Subcutaneous adipose tissue (tissue), 4 donors: ENCODE data around the gene PITPNB. TPM values are rescaled to one million over a fixed set of nuclear protein-coding genes. Genes with fewer than 3 reads are reported as not detected.

Source experiments
- total RNA-seq, 4 donors: library from RNA; depleted of rRNA; stranded (reverse); fragments of >200 nt; gene quantifications; one replicate each; pipeline ENCODE4 v1.1.0, GENCODE V29; 2016
- TF ChIP-seq, protein P1 (sequence below): fragments of 450-650 bp; IDR thresholded peaks from one replicate; pipeline ENCODE4 v1.5.1; 2016; ENCODE audit warnings: low read depth, mild to moderate bottlenecking, control low read depth, antibody characterized with exemption, moderate library complexity

Gene PITPNB
- total RNA-seq, 4 donors from 2014 or later: 43.5 to 89.3 (median 46.5) TPM

DNA sequence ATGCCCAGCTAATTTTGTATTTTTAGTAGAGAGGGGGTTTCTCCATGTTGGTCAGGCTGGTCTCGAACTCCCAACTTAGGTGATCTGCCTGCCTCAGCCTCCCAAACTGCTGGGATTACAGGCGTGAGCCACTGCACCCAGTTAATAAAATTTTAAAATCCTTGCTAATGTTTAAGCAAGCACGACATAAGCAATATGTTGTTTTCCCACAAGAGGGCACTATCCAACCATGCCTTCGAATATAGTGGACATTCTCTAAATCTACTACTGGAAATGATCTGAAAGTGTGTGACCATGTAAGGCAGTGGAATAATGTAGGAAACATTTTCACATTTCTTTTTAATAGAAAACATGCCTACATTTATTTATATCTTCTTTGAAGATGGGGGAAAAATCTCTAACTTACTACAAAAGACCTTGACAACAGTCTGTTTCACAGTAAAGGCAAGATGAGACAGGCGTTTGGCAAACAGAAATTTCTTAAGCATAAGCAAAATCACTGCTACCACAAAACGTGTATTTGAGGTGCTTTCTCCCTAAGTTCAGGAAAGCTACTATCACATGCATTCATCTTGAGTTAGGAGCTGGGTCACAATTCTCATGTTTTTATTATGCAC lies 38.2 kb downstream of the PITPNB start:
- TF ChIP-seq, protein P1, sequence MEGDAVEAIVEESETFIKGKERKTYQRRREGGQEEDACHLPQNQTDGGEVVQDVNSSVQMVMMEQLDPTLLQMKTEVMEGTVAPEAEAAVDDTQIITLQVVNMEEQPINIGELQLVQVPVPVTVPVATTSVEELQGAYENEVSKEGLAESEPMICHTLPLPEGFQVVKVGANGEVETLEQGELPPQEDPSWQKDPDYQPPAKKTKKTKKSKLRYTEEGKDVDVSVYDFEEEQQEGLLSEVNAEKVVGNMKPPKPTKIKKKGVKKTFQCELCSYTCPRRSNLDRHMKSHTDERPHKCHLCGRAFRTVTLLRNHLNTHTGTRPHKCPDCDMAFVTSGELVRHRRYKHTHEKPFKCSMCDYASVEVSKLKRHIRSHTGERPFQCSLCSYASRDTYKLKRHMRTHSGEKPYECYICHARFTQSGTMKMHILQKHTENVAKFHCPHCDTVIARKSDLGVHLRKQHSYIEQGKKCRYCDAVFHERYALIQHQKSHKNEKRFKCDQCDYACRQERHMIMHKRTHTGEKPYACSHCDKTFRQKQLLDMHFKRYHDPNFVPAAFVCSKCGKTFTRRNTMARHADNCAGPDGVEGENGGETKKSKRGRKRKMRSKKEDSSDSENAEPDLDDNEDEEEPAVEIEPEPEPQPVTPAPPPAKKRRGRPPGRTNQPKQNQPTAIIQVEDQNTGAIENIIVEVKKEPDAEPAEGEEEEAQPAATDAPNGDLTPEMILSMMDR: no peak

DNA sequence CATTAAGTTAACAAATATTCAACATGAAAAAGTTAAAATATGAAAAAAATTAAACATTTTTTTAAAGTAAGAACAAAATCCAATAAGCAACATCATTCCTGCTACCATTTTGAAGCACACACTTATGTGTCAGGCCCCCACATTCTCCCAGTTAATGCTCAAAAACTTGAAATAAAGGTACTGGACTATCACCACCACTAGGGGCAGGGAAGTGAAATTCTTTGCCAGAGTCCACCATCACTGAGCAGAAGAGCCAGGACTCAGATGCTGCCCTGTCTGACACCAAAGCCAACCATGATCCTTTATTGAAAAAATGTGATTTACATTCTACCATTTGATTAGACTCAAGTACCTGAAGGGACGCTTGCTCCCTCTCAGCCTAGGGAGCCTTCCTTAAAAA lies 39.1 kb downstream of the PITPNB start:
- TF ChIP-seq, protein P1: no peak

DNA sequence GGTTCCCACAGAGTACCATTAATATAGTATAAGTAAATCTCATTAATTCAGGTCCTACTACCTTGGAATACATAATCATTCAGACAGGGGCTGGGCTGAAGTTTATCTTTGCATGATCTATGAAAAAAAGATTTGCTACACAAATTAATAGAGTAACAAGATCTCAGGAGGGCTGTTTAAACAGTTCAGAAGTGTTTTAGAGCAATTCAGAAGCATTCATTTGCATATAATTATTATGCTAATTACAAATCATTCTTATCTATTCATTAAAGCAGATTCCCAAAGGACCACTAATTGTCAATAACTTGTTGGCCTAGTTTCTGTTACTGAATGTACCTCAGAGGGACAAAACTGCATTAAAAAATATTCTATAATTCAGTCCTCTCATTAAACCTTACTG lies 40.5 kb downstream of the PITPNB start:
- TF ChIP-seq, protein P1: no peak

DNA sequence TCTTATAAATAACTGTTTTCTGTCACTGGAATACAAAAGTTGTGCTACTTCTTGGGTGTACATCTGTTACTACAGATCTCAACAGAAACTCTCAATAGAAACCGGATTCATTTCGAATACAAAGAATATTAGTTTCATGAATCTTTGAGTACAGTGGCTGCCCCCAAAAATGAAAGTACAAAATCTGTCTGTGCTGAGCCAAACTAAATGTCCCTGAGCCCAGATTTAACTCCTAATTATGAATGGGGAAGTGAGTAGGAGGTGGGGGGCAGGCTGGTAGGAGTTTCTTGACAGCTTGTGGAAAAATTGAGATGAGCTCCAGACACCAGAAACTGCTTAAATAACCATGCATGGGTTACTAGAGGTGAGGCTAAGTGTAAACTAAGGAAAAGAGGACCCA lies 41.6 kb downstream of the PITPNB start:
- TF ChIP-seq, protein P1: no peak

DNA sequence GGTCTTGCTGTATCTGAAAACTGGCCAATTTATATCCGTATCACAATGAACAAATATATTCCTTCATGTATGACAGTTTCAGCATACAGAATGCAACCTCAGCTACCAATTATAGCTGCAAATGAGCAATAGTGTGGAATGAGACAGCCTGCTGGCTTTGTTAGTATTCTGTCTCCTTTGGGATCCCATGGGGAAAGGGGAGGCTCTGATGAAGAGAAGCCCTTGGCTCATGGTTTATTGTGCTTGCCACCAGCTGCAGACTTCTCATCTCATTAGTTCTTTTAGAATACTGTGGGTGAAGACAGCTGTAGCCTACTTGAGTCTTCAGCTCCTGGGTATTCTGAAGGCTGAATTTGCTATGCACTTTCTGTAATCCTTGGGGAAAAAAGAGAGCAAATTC lies 42.4 kb downstream of the PITPNB start:
- TF ChIP-seq, protein P1: no peak

DNA sequence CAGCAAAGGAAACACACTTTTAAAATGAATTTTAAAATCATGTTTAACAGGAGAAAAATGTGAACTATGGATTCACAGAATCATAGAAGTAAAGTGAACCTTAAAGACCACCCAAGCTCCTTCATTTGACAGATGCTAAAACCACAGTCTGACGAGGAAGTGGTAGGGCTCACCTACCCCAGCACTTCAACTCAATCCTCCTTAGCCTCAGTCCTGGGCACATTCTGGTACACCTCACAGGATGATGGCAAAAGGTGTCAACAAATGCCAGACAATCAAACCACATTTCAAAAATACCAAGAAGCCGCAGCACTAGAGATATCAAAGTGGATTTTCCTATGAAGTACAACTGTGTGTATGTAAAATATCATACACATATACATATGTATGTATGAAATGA lies 43.1 kb downstream of the PITPNB start:
- TF ChIP-seq, protein P1: no peak

DNA sequence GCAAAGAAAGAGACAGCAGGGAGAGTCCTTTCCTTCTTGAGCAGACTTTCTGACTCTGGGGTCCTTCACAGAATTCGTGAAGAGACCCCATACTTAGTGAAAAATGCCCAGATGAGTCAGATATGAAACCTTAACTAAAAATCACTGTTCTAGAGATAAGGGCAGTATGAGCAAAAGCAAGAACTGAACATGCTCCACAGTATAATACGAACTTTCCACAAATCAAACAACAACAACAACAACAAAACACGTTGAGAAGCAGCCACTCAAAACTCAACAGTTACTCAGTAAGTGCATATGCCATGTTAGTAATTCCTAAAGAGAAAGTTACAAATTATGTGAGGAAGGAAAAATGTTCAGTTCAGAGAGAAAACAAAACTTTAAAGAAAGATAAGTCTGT lies 44.3 kb downstream of the PITPNB start:
- TF ChIP-seq, protein P1: no peak
